ENCODE results near the gene TFAP2A.

GRCh38 chr6:10404107-10404798 is 10.6 kb downstream of the TFAP2A start:
- peak; percentile 48 for TF ChIP-seq CTCF (IDR thresholded peaks at IDR 0.05)
- no peak for TF ChIP-seq EZH2 (IDR thresholded peaks at IDR 0.05)
- no peak for TF ChIP-seq EZH2phosphoT487 (IDR thresholded peaks at IDR 0.05)

Data from neural progenitor cell (in vitro differentiated cells).